ENCODE measurements around the gene ZNF827.

ZNF827 gene

DNA sequence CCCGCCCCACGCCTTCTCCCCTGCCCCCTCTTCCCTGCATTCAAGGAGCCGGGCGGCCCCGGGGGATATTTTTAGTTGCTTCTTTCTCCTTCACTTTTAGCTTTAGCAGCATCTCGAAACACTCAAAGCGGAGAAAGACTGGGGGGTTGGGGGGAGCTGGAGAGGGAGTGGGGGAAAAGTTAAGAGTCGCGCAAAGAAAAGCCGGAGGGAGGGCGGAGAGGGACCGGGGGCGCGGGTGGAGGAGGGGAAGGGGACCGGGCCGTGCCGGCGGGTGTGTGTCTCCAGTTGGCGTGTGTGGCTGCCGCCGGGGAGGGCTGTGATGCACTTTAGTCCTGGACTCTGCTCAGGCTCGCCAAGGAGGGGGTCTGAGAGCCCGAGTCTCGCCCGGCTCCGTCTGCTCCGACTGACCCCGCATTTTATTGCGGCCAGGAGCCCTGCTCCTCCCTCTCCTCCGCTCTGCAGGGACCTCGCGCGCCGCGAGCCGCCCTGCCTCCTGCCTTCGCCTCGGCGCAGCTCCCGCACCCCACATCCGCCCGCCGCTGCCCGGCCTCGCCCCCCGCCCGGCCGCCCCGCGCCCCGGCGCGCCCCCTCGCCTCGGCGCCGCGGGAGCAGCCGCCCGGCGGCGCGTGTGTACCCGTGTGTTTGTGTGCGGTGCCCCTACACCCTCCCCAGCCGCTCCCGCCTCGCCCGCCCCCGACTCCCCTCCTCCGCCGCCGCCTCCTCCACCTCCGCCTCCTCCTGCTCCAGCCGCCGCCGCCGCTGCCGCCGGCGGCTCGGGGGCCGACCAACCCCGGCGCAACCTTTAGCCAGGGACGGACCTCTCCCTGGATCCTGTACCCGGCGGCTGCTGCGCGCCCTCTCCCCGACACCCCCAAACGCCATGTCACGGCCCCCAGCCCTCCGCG, 1.4 kb downstream of the ZNF827 start:
- H3K9me2 ChIP-seq (replicated peaks; ENCODE audit: low read depth, low read length): no peaks in the 10 kb centered on the region
- H3K36me3 ChIP-seq (ENCODE audit: insufficient read depth, low read length): no peaks in the 10 kb centered on the region; the same call in 1 of the 2 replicates
- H3K27me3 ChIP-seq (ENCODE audit: insufficient read depth, low read length, poor library complexity, severe bottlenecking): peaks cover 5% of the 10 kb centered on the region
- H3K9ac ChIP-seq (ENCODE audit: low read depth, low read length, poor library complexity, severe bottlenecking): peak overlapping the region; percentile 100
- H3K79me2 ChIP-seq (ENCODE audit: insufficient read depth, low read length): peaks cover 61% of the 10 kb centered on the region
- H2AFZ ChIP-seq (ENCODE audit: low read length): peak overlapping the region; percentile 61
- H3K4me3 ChIP-seq (ENCODE audit: low read length, poor library complexity, severe bottlenecking): peak overlapping the region; percentile 89
- H4K20me1 ChIP-seq (ENCODE audit: insufficient read depth, low read length, poor library complexity, severe bottlenecking): peaks cover 18% of the 10 kb centered on the region
- peak overlapping the region; percentile 88 for H3K4me2 ChIP-seq (ENCODE audit: low read depth, low read length, poor library complexity, severe bottlenecking)
- H3K4me1 ChIP-seq (ENCODE audit: insufficient read depth, low read length, poor library complexity, severe bottlenecking): peaks cover 40% of the 10 kb centered on the region
- peaks cover 6% of the 10 kb centered on the region; the same call in 1 of the 2 replicates for H3F3A ChIP-seq (ENCODE audit: low read depth)
- TF ChIP-seq EZH2phosphoT487 (IDR thresholded peaks at IDR 0.05; ENCODE audit: borderline replicate concordance): no peak
- TF ChIP-seq, protein P1, sequence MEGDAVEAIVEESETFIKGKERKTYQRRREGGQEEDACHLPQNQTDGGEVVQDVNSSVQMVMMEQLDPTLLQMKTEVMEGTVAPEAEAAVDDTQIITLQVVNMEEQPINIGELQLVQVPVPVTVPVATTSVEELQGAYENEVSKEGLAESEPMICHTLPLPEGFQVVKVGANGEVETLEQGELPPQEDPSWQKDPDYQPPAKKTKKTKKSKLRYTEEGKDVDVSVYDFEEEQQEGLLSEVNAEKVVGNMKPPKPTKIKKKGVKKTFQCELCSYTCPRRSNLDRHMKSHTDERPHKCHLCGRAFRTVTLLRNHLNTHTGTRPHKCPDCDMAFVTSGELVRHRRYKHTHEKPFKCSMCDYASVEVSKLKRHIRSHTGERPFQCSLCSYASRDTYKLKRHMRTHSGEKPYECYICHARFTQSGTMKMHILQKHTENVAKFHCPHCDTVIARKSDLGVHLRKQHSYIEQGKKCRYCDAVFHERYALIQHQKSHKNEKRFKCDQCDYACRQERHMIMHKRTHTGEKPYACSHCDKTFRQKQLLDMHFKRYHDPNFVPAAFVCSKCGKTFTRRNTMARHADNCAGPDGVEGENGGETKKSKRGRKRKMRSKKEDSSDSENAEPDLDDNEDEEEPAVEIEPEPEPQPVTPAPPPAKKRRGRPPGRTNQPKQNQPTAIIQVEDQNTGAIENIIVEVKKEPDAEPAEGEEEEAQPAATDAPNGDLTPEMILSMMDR (conservative IDR thresholded peaks at IDR 0.05; ENCODE audit: low read length): no peak
- no peaks in the 10 kb centered on the region for H3K9me3 ChIP-seq (ENCODE audit: insufficient read depth, low read depth, low read length)

DNA sequence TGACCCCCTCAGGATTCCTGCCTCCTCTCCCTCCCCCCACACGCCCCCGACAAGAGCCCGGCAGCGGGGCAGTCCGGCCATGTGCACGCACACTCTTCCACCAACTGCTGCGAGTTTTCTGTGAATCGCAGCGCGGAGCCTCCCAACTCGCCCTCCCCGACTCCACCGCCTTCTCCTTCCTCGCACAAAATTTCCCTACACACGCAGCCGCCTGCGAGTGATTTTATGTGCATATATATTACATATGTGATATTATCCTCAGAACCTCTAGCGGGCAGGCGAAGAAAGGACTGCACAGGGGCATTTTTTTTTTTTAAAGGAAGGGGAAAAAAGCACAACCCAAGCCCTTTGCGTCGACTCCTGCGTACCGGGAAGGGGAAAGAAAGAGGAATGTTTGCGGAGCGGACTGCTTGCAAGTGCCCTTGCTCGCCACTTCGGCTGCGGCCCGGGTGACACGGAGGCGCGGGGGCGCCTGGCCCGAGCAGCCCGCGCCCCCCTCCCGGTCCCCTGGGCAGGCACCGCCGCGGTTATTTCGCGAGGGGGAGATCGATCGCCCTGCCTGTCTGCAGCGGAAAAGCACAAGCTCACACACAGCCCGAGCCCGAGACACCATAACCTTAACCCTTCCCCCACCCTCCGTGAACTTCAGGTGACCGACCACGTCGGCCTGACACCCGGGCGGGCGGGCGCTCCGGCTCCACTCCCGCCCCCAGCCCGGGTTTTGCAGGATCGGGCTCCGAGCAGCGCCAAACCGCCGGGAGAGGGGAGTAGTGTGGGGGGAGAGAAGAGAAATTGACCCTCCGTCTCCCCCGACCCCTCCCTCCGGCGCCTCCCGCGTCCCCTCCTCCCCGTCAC, 2.3 kb downstream of the ZNF827 start:
- Histone ChIP-seq H3K9me3 (ENCODE audit: insufficient read depth, low read depth, low read length) (no peaks in the 10 kb centered on the region), H3K9me2 (replicated peaks; ENCODE audit: low read depth, low read length) (no peaks in the 10 kb centered on the region), H3K36me3 (ENCODE audit: insufficient read depth, low read length) (no peaks in the 10 kb centered on the region; the same call in 1 of the 2 replicates), H3F3A (ENCODE audit: low read depth) (peaks cover 4% of the 10 kb centered on the region; the same call in 1 of the 2 replicates), H3K79me2 (ENCODE audit: insufficient read depth, low read length) (peaks cover 70% of the 10 kb centered on the region), H3K27me3 (ENCODE audit: insufficient read depth, low read length, poor library complexity, severe bottlenecking) (peaks cover 5% of the 10 kb centered on the region), H3K4me1 (ENCODE audit: insufficient read depth, low read length, poor library complexity, severe bottlenecking) (peaks cover 49% of the 10 kb centered on the region), H3K9ac (ENCODE audit: low read depth, low read length, poor library complexity, severe bottlenecking) (peak overlapping the region; percentile 100), H3K4me2 (ENCODE audit: low read depth, low read length, poor library complexity, severe bottlenecking) (peak overlapping the region; percentile 88), H2AFZ (ENCODE audit: low read length) (peak overlapping the region; percentile 61), H4K20me1 (ENCODE audit: insufficient read depth, low read length, poor library complexity, severe bottlenecking) (peaks cover 26% of the 10 kb centered on the region), H3K4me3 (ENCODE audit: low read length, poor library complexity, severe bottlenecking) (peak overlapping the region; percentile 89)
- TF ChIP-seq EZH2phosphoT487 (IDR thresholded peaks at IDR 0.05; ENCODE audit: borderline replicate concordance): no peak
- TF ChIP-seq, protein P1 (conservative IDR thresholded peaks at IDR 0.05; ENCODE audit: low read length): peak; percentile 46

DNA sequence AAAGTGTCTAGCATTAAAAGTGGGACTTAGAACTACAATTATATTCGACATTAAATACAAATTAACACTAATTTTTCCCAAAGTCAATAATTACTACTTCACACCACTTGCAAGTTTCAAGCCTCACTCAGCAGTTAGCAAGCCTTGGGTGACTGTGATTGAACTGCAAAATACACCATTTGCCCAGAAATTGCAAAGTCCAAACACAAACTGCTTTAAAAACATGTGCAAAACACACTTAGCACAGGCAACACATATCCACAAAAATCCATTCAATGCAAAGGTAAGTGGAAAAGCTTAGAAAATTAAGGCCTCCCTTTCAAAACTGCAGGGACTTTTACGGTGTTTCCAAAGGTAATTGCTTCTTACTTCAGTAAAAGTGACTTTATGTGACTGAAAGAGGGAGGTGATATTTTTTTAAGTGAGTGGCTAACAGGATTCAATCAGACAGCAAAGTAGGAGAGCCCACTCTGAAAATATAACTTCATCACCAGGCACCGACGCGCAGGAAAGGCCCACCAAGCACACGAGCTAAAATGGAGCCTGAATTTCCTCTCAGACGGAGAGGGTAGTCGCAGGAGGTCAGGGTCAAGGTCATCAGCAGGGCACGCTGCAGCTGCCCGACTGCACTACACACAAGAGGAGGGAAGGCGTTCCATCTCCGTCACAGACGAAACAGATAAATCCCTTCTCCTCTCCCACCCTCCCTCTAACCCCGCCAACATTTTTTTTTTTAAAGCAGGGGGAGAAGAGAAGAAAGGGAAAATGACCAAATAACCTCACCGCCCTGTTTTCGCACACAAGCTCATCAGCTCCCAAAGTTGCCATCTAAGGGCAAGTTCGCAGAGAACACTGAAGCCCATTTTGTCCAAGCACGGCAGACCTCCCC, 3.1 kb downstream of the ZNF827 start:
- Histone ChIP-seq H3K79me2 (ENCODE audit: insufficient read depth, low read length) (peaks cover 79% of the 10 kb centered on the region), H3F3A (ENCODE audit: low read depth) (peaks cover 4% of the 10 kb centered on the region; the same call in 1 of the 2 replicates), H3K36me3 (ENCODE audit: insufficient read depth, low read length) (no peaks in the 10 kb centered on the region; the same call in 1 of the 2 replicates), H3K4me1 (ENCODE audit: insufficient read depth, low read length, poor library complexity, severe bottlenecking) (peaks cover 57% of the 10 kb centered on the region), H3K4me3 (ENCODE audit: low read length, poor library complexity, severe bottlenecking) (peak overlapping the region; percentile 89), H4K20me1 (ENCODE audit: insufficient read depth, low read length, poor library complexity, severe bottlenecking) (peaks cover 35% of the 10 kb centered on the region), H3K4me2 (ENCODE audit: low read depth, low read length, poor library complexity, severe bottlenecking) (peak overlapping the region; percentile 88), H3K27me3 (ENCODE audit: insufficient read depth, low read length, poor library complexity, severe bottlenecking) (peaks cover 5% of the 10 kb centered on the region), H2AFZ (ENCODE audit: low read length) (peak overlapping the region; percentile 61), H3K9me3 (ENCODE audit: insufficient read depth, low read depth, low read length) (no peaks in the 10 kb centered on the region), H3K9me2 (replicated peaks; ENCODE audit: low read depth, low read length) (no peaks in the 10 kb centered on the region), H3K9ac (ENCODE audit: low read depth, low read length, poor library complexity, severe bottlenecking) (peak overlapping the region; percentile 100)
- TF ChIP-seq, protein P1 (conservative IDR thresholded peaks at IDR 0.05; ENCODE audit: low read length): no peak
- TF ChIP-seq EZH2phosphoT487 (IDR thresholded peaks at IDR 0.05; ENCODE audit: borderline replicate concordance): no peak

Measured in Loucy (cell line).